DMS 273 (cell line): ENCODE results near the gene ZNF362.

Experiments used
- DNase-seq: peaks from one replicate; lab custom pipeline; 2025; ENCODE audit not compliant: unreplicated experiment; lab: John Stamatoyannopoulos, UW

ZNF362 gene

GRCh38 chr1:33341190-33341589 is 84.9 kb downstream of the ZNF362 start:
- no peak for DNase-seq

GRCh38 chr1:33342041-33342723 is 85.9 kb downstream of the ZNF362 start:
- peak; percentile 95 for DNase-seq

GRCh38 chr1:33343539-33343938 is 87.2 kb downstream of the ZNF362 start:
- no peak for DNase-seq

GRCh38 chr1:33344896-33345560 is 88.7 kb downstream of the ZNF362 start:
- no peak for DNase-seq

GRCh38 chr1:33346533-33346926 is 90.2 kb downstream of the ZNF362 start:
- DNase-seq: no peak

GRCh38 chr1:33346927-33347649 is 90.8 kb downstream of the ZNF362 start:
- DNase-seq: no peak

- DNase-seq: peak; percentile 89
These were observed 91.3 kb downstream of the ZNF362 start for GRCh38 chr1:33347650-33347992.

- peak; percentile 37 for DNase-seq
These were observed 91.9 kb downstream of the ZNF362 start for GRCh38 chr1:33348194-33348593.

- peak; percentile 59 for DNase-seq
These were observed 92.4 kb downstream of the ZNF362 start for GRCh38 chr1:33348676-33349080.

- peak; percentile 69 for DNase-seq
These were observed 92.9 kb downstream of the ZNF362 start for GRCh38 chr1:33349081-33349759.

- DNase-seq: peak; percentile 95
These were observed 93.7 kb downstream of the ZNF362 start for GRCh38 chr1:33349778-33350610.
